Measurements from ENCODE around the gene GOT1.

The GOT1 gene

DNA sequence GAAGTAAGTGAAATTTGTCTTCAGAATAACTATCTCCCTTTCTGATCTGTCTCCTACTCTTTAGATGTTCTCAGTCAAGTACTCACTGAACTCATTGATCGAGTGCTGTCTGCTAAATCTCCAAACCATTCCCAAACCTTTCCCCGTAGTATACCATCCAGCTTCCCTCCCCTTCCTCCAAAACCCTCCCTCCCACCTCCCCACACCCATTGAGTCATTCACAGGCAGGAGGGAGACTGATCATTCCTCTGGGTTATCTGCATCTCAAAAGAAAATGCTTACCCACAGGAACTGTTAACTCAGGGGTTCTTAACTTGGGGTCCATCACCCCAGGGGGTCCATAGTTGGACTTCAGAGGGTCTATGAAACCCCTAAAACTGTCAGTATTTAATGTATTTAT lies 37.4 kb downstream of the GOT1 start:
- intact Hi-C loops (cut with DNase I; ENCODE audit: low total_unique reads), result loop anchor here (5.0 kb wide), 1 partner anchor 219 kb away; no protein-coding TSS in a partner anchor
- Histone ChIP-seq H3K4me1 (peaks cover 0 to 3% (median 0%) of the 10 kb centered on the region in 4 donors), H3K4me3 (no peak overlapping the region), H3K27ac (no peak overlapping the region), H3K36me3 (peaks cover 6 to 32% (median 20%) of the 10 kb centered on the region in 3 donors), H3K9me3 (no peaks in the 10 kb centered on the region), H3K27me3 (no peaks in the 10 kb centered on the region)
- TF ChIP-seq, protein P1, sequence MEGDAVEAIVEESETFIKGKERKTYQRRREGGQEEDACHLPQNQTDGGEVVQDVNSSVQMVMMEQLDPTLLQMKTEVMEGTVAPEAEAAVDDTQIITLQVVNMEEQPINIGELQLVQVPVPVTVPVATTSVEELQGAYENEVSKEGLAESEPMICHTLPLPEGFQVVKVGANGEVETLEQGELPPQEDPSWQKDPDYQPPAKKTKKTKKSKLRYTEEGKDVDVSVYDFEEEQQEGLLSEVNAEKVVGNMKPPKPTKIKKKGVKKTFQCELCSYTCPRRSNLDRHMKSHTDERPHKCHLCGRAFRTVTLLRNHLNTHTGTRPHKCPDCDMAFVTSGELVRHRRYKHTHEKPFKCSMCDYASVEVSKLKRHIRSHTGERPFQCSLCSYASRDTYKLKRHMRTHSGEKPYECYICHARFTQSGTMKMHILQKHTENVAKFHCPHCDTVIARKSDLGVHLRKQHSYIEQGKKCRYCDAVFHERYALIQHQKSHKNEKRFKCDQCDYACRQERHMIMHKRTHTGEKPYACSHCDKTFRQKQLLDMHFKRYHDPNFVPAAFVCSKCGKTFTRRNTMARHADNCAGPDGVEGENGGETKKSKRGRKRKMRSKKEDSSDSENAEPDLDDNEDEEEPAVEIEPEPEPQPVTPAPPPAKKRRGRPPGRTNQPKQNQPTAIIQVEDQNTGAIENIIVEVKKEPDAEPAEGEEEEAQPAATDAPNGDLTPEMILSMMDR (IDR thresholded peaks at IDR 0.05), result no peak
- DNase-seq, result no peak

DNA sequence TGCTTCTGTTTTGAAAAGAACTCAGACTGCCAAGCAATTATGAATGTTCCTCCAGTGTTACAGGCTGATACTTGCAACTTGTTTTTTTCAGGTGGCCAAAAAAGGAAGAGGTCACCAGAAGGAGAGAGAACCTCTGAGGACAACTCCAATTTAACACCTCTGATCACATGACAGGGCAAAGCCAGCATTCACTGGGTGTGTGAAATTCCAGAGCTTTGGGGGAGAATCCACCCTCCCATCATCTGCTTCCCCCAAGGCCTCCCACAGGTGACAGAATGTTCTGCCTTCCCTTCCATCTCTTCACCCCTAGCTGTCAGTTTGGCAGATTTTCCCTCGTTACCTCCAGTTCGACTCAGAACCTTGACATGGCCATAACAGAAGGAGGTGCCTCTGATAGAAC lies 39.1 kb downstream of the GOT1 start:
- no peak for DNase-seq
- TF ChIP-seq, protein P1 (IDR thresholded peaks at IDR 0.05), result no peak

DNA sequence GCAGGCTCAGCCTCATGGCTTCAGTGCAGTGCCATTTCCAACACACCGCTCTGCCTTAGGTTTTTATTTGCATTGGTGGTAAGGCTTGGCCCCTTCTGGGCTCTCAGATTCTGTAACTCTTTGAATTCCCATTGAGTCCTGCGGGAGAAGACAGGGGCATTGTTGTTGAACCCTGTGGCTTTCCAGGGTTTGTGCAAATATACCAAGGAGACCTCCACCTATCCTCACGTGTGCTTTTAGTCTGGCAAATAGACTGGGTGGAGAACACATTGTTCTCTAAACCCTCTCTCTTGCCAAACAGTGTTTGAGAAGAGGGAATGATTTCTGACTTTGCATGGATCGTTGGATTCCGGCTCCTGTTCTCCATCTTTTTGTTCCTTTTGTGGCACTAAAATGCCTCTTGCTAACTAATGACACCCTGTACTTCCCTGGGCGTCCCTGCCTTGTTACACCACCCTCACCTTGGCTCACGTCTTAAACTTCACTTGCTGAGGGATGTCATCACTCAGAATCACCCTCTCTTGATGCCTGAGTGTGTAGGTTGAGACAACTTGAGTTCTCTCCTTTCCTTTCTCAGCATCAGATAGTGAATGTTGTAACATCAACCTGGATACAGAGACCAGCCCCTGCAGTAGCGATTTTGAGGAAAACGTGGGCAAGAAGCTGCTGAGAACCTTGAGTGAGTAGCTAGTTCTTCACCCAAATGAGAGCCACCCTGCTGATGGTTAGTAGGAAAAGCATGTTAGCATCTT lies 40.5 kb downstream of the GOT1 start:
- no peak overlapping the region for H3K27ac ChIP-seq
- intact Hi-C loops (cut with DNase I; ENCODE audit: low total_unique reads), result loop anchor here (5.0 kb wide), 1 partner anchor 222 kb away; no protein-coding TSS in a partner anchor
- H3K9me3 ChIP-seq, result no peaks in the 10 kb centered on the region
- H3K36me3 ChIP-seq, result peaks cover 0 to 3% (median under 1%) of the 10 kb centered on the region in 3 donors
- no peak overlapping the region for H3K4me3 ChIP-seq
- H3K27me3 ChIP-seq, result no peaks in the 10 kb centered on the region
- H3K4me1 ChIP-seq, result peaks cover 0 to 3% (median 0%) of the 10 kb centered on the region in 4 donors
- TF ChIP-seq, protein P1 (IDR thresholded peaks at IDR 0.05), result no peak
- DNase-seq, result no peak

More for the DNA sequence above, 39.1 kb downstream of the GOT1 start:
- H3K27me3 ChIP-seq, result no peaks in the 10 kb centered on the region
- H3K4me1 ChIP-seq, result peaks cover 0 to 3% (median 0%) of the 10 kb centered on the region in 4 donors
- no peak overlapping the region for H3K27ac ChIP-seq
- H3K36me3 ChIP-seq, result peaks cover 0 to 15% (median 6%) of the 10 kb centered on the region in 3 donors
- no peaks in the 10 kb centered on the region for H3K9me3 ChIP-seq
- no peak overlapping the region for H3K4me3 ChIP-seq
- intact Hi-C loops (cut with DNase I; ENCODE audit: low total_unique reads), result loop anchor here (5.0 kb wide), 1 partner anchor 221 kb away; no protein-coding TSS in a partner anchor

DNA sequence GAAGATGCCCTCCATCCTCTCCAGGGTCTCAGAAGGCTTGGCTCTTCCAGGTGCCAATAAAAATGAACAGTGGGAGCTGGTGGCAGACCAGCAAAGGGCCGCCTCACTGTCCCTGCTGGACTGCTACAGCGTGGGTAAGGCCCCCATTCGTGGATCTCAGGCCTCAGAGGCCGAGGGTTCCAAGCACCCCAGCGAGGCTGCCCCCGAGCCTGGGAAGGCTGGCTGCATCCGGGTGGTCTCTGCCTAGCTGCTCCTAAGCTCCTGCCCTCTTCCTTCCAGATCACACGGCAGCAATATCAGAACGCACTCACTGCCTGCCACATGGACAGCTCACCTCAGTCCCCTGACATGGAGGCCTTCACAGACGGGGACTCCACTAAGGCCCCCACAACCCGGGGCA lies 42.9 kb downstream of the GOT1 start:
- intact Hi-C loops (cut with DNase I; ENCODE audit: low total_unique reads), result no loop called here
- no peaks in the 10 kb centered on the region for H3K36me3 ChIP-seq
- H3K4me3 ChIP-seq, result no peak overlapping the region
- no peaks in the 10 kb centered on the region for H3K9me3 ChIP-seq
- H3K27me3 ChIP-seq, result no peaks in the 10 kb centered on the region
- H3K4me1 ChIP-seq, result peaks cover 0 to under 1% (median 0%) of the 10 kb centered on the region in 4 donors
- TF ChIP-seq, protein P1 (IDR thresholded peaks at IDR 0.05), result no peak
- DNase-seq, result no peak
- no peak overlapping the region for H3K27ac ChIP-seq

DNA sequence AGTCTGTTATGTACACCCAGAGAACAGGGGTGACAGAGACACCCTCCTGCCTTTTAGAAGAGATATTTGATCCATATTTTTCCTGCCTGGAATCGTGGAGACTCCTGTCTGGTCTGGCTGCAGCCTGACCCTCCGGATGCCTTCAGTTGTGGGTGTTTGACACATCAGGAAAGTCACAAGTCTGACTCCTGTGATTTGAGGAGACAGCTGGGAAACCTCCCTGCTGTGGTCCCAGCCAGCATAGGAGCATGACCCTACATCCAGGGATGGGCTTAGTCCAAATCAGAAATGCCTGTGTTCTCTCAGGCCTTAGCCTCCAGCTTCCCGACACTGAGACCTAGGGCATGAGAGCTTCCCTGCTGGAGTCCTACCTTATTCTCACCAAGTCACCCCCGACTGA lies 43.4 kb downstream of the GOT1 start:
- Histone ChIP-seq H3K4me1 (no peaks in the 10 kb centered on the region), H3K27me3 (no peaks in the 10 kb centered on the region), H3K36me3 (no peaks in the 10 kb centered on the region), H3K4me3 (no peak overlapping the region), H3K27ac (no peak overlapping the region), H3K9me3 (no peaks in the 10 kb centered on the region)
- no peak for DNase-seq
- TF ChIP-seq, protein P1 (IDR thresholded peaks at IDR 0.05), result no peak
- intact Hi-C loops (cut with DNase I; ENCODE audit: low total_unique reads), result no loop called here
